GM12892 (cell line): Measurements from ENCODE around the gene AMER2.

Experiments
- POLR2A ChIP-seq: IDR thresholded peaks from 2 replicates; pipeline ENCODE4 v1.6.1; 2011; ENCODE audit warnings: low read depth, low read length, control low read depth
- POLR2AphosphoS5 ChIP-seq: IDR thresholded peaks from 2 replicates; pipeline ENCODE4 v1.6.1; 2011; ENCODE audit warnings: low read depth, low read length, control low read depth

DNA sequence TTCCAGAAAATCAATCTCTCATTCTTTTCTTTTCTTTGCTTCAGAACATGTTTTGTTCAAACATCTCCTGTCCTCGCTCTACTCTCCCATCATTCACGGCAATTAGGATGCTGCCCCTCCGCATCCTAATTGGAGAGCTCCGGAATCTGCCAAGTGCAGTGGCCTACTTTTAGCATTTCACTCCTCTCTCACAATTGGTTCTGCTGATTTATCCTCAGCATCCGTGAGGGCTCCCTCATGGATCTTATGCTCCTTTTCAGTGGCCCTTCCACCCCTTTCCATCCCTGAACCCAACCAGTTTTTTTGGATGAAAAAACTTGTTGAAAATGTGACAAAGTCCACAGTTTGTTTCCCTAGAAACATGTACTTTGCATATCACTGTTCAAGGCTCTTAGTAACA, 22.4 kb downstream of the AMER2 start:
- no peak for TF ChIP-seq POLR2A
- TF ChIP-seq POLR2AphosphoS5 = no peak
